Fibroblast of lung (primary cell): Measurements from ENCODE around the gene NCKIPSD.

ENCODE experiments used
- EZH2 ChIP-seq: IDR thresholded peaks from 2 replicates; pipeline ENCODE4 v1.5.1; 2012; ENCODE audit warnings: low read length, control low read depth, mild to moderate bottlenecking; ENCODE audit errors: missing control alignments
- TF ChIP-seq, protein P1 (sequence below), 2 donors: IDR thresholded peaks in 1 of 2; conservative IDR thresholded peaks in 1 of 2; 1 replicate in 1 of 2; 2 replicates in 1 of 2; pipeline ENCODE4 v1.5.1; 2011 to 2012; ENCODE audit warnings: low read length in 2 of 2, control low read depth in 1 of 2, inconsistent platforms in 1 of 2, low read depth in 1 of 2, mild to moderate bottlenecking in 1 of 2

GRCh38 chr3:48688737-48689075 is 3.0 kb upstream of the NCKIPSD start:
- TF ChIP-seq, protein P1, sequence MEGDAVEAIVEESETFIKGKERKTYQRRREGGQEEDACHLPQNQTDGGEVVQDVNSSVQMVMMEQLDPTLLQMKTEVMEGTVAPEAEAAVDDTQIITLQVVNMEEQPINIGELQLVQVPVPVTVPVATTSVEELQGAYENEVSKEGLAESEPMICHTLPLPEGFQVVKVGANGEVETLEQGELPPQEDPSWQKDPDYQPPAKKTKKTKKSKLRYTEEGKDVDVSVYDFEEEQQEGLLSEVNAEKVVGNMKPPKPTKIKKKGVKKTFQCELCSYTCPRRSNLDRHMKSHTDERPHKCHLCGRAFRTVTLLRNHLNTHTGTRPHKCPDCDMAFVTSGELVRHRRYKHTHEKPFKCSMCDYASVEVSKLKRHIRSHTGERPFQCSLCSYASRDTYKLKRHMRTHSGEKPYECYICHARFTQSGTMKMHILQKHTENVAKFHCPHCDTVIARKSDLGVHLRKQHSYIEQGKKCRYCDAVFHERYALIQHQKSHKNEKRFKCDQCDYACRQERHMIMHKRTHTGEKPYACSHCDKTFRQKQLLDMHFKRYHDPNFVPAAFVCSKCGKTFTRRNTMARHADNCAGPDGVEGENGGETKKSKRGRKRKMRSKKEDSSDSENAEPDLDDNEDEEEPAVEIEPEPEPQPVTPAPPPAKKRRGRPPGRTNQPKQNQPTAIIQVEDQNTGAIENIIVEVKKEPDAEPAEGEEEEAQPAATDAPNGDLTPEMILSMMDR (conservative IDR thresholded peaks at IDR 0.05 in 1 of 2, IDR thresholded peaks at IDR 0.05 in 1 of 2; ENCODE audit: low read depth in 1 of 2, low read length in 2 of 2) = no peak
- no peak for TF ChIP-seq EZH2
